Activated T-cell treated with anti-CD3 and anti-CD28 coated beads for 48 hours (primary cell): ENCODE data around the gene SLC20A1.
"Not testable (repeated sequence)": the region's sequence is repeated elsewhere in the genome, so short reads cannot be mapped to it uniquely, and the experiment has no call there.

Experiments used
- DNase-seq: peaks from one replicate; pipeline ENCODE4 v3.0.0-alpha.2; 2020; ENCODE audit warnings: low read depth

SLC20A1 gene

GRCh38 chr2:112683550-112684414, 38.0 kb downstream of the SLC20A1 start:
- DNase-seq, result no peak

- DNase-seq, result no peak
Measured at GRCh38 chr2:112684415-112684775, 38.7 kb downstream of the SLC20A1 start.

- DNase-seq, result no peak
Measured at GRCh38 chr2:112685271-112685884, 39.6 kb downstream of the SLC20A1 start.

GRCh38 chr2:112686348-112687217, 40.8 kb downstream of the SLC20A1 start:
- no peak for DNase-seq

GRCh38 chr2:112687522-112687921, 41.8 kb downstream of the SLC20A1 start:
- no peak for DNase-seq

GRCh38 chr2:112688086-112688880, 42.5 kb downstream of the SLC20A1 start:
- DNase-seq, result no peak

- peak; percentile 32 for DNase-seq
Measured at GRCh38 chr2:112690853-112691401, 45.2 kb downstream of the SLC20A1 start.

- peak; percentile 25 for DNase-seq
Measured at GRCh38 chr2:112691881-112692281, 46.1 kb downstream of the SLC20A1 start.

GRCh38 chr2:112692495-112692911, 46.8 kb downstream of the SLC20A1 start:
- DNase-seq, result peak; percentile 62

GRCh38 chr2:112692918-112693317, 47.2 kb downstream of the SLC20A1 start:
- DNase-seq, result peak; percentile 36

GRCh38 chr2:112693596-112693995, 47.9 kb downstream of the SLC20A1 start:
- no peak for DNase-seq

- no peak for DNase-seq
Measured at GRCh38 chr2:112694182-112694581, 48.4 kb downstream of the SLC20A1 start.

GRCh38 chr2:112698834-112699515, 53.2 kb downstream of the SLC20A1 start:
- DNase-seq, result no peak

GRCh38 chr2:112699984-112700667, 54.4 kb downstream of the SLC20A1 start:
- DNase-seq, result no peak

- DNase-seq, result no peak
Measured at GRCh38 chr2:112701052-112701451, 55.3 kb downstream of the SLC20A1 start.

- DNase-seq, result no peak
Measured at GRCh38 chr2:112703684-112704083, 57.9 kb downstream of the SLC20A1 start.

GRCh38 chr2:112705575-112705974, 59.8 kb downstream of the SLC20A1 start:
- DNase-seq, result no peak

- DNase-seq, result peak; percentile 64
Measured at GRCh38 chr2:112706170-112706664, 60.5 kb downstream of the SLC20A1 start.

GRCh38 chr2:112706947-112707346, 61.2 kb downstream of the SLC20A1 start:
- DNase-seq, result not testable (repeated sequence)

GRCh38 chr2:112708968-112709367, 63.2 kb downstream of the SLC20A1 start:
- no peak for DNase-seq
